ENCODE data around the gene KIAA1671.

DNA sequence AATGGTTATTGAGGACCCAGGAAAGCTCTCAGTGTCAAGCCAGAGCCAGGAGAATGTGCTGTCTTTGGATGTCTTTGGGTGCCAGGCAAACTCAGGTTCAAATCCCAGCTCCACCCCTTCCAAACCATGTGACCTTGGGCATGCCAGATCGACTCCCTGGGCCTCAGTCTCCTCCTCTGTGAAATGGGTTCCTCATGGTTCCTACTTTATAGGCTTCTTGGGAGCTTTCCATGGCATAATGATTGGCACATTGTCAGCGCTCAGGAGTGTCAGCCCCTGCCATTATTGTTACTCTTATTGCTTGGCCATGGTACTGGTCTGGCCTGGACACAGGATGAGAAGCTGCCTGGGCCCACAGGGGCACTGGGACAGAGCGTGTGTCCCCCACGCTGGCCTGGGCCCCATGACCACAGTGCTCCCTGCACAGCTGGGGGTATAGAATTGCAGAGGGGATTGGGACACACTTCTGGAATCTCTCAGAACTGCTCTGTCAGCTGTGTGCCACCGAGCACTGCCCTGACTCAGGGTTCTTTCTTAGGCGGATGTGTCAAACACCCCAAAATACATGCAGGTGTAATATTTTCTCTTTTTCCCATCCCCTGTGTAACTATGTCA lies 209.5 kb downstream of the KIAA1671 start:
- TF ChIP-seq, protein P1, sequence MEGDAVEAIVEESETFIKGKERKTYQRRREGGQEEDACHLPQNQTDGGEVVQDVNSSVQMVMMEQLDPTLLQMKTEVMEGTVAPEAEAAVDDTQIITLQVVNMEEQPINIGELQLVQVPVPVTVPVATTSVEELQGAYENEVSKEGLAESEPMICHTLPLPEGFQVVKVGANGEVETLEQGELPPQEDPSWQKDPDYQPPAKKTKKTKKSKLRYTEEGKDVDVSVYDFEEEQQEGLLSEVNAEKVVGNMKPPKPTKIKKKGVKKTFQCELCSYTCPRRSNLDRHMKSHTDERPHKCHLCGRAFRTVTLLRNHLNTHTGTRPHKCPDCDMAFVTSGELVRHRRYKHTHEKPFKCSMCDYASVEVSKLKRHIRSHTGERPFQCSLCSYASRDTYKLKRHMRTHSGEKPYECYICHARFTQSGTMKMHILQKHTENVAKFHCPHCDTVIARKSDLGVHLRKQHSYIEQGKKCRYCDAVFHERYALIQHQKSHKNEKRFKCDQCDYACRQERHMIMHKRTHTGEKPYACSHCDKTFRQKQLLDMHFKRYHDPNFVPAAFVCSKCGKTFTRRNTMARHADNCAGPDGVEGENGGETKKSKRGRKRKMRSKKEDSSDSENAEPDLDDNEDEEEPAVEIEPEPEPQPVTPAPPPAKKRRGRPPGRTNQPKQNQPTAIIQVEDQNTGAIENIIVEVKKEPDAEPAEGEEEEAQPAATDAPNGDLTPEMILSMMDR (conservative IDR thresholded peaks at IDR 0.05) = no peak
- no peak for TF ChIP-seq ZFX (IDR thresholded peaks at IDR 0.05)
